Germinal center (tissue), 1 donor: ENCODE measurements around the gene RAB39B.
"Not testable (repeated sequence)": the region's sequence is repeated elsewhere in the genome, so short reads cannot be mapped to it uniquely, and the experiment has no call there.

ENCODE experiments used
- DNase-seq: peaks from one replicate; pipeline ENCODE4 v3.0.0; 2012; ENCODE audit warnings: mixed read lengths, low spot score

Gene RAB39B, protein sequence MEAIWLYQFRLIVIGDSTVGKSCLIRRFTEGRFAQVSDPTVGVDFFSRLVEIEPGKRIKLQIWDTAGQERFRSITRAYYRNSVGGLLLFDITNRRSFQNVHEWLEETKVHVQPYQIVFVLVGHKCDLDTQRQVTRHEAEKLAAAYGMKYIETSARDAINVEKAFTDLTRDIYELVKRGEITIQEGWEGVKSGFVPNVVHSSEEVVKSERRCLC

DNA sequence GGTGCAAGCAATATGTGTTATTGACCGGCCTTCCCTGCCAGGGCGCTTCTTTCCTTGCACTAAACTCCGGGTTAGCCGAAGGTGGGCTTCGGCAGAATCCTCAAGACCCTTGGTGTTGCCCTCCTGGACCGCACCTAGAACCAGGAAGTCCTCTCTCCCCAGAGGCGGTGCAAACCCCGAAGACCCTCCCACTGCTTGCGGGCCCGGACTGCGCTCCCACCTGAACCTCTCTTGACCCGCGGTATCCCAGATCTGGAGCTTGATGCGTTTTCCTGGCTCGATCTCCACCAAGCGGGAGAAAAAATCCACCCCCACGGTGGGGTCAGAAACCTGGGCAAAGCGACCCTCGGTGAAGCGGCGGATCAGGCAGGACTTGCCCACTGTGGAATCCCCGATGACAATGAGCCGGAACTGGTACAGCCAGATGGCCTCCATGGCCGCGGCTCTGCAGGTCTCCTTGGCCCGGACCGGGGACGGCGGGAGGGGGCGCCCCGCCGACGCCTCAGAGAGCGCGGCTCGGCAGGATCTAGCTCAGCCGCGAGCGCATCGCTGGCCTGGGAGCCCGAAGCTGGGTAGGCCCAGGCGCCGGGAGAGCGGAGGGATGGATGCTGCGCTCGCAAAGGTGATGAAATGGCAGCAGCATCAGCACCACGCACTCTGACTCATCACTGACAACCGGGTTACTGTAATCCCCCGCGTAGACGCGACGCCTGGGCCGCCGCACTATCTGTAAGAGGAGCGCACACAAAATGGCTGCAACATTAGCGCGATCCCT lies at the start of gene RAB39B:
RAB39B (minus strand) TSS at position 638 of the 775 bp plus-strand sequence; CDS start at position 435, 203 bp downstream.
- DNase-seq, result peak; percentile 31

DNA sequence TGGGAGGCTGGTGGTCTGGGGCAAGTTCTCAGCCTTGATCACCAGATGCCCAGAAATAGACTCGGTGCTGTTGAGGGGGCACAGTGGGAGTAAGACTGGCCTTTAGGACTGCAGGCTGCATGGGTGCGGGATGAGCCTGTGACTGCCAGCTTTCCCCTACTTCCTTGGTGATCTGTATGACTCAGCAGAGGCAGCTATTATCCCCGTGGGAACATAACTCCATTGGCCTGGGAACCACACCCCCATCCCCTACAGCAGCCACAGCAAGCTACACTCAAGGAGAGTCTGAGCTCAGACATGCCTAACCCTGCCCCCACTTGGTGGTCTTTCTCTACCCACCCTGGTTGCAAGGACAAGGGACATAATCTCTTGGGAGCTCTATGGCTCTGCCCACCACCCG lies 49.5 kb upstream of the RAB39B start:
- DNase-seq, result no peak

DNA sequence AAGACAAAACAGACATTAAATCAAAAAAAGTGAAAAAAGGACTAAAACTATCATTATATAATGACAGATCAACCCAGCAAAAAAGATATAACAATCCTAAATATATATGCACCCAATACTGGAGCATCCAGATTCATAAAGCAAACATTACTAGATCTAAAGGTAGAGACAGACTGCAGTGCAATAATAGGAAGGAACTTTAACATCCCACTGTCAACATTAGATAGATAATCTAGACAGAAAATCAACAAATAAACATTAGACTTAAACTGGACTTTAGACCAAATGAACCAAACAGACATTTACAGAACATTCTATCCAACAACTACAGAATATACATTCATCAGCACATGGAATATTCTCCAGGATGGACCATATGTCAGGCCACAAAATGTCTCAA lies 29.5 kb upstream of the RAB39B start:
- DNase-seq, result no peak

DNA sequence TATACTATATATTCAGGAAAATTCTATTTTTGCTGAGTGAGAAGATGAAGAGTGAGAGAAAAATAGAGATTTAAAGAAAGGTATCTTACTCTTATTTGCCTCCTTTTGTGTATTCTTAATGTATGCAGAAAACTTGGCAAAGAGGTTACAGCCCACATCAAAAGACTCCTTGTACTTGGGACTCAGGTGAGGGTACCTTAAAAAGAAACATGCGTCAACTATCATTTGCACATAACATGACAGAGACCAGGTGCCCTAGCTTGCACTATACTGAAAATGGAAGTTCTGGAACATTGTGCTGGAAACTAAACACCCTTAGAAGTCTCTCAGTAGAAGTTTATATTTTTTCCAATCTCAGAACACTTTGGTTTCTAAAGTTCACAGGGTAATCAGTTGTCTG lies 15.6 kb upstream of the RAB39B start:
- DNase-seq, result no peak

DNA sequence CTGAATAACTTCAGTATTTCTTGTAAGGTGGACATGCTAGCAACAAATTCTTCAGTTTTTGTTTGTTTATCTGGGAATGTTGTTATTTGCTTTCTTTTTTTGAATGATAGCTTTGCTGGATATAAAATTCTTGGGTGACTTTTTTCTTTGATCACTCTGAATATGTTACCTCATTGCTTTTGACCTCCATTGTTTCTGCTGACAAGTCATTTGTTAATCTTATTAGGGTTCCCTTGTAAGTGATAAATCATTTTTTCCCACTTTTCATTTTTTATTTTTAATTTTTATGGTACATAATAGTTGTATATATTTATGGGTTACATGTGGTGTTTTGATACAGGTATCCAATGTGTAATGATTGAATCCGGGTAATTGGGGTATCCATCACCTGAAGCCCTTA lies 6.7 kb upstream of the RAB39B start:
- DNase-seq, result no peak

DNA sequence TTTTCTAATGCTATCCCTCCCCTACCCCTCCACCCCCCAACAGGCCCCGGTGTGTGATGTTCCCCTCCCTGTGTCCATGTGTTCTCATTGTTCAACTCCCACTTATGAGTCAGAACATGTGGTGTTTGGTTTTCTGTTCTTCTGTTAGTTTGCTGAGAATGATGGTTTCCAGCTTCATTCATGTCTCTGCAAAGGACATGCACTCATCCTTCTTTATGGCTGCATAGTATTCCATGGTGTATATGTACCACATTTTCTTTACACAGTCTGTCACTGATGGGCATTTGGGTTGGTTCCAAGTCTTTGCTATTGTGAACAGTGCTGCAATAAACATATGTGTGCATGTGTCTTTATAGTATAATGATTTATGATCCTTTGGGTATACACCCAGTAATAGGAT lies 3.7 kb upstream of the RAB39B start:
- DNase-seq, result not testable (repeated sequence)

DNA sequence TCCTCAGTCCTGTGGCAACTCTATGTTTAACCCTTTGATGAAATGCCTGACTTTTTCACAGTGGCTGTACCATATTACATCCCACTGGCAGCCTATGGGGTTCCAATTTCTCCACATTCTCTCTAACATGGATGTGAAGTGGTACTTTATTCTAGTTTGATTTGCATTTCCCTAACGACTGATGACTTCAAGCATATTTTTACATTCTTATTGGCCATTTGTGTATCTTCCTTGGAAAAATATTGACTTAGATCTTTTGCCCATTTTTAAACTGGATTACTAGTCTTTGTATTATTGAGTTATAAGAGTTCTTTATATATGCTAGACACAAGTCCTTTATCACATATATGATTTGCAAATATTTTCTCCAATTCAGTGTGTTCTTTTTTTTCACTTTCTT lies 2.1 kb upstream of the RAB39B start:
- DNase-seq, result no peak

DNA sequence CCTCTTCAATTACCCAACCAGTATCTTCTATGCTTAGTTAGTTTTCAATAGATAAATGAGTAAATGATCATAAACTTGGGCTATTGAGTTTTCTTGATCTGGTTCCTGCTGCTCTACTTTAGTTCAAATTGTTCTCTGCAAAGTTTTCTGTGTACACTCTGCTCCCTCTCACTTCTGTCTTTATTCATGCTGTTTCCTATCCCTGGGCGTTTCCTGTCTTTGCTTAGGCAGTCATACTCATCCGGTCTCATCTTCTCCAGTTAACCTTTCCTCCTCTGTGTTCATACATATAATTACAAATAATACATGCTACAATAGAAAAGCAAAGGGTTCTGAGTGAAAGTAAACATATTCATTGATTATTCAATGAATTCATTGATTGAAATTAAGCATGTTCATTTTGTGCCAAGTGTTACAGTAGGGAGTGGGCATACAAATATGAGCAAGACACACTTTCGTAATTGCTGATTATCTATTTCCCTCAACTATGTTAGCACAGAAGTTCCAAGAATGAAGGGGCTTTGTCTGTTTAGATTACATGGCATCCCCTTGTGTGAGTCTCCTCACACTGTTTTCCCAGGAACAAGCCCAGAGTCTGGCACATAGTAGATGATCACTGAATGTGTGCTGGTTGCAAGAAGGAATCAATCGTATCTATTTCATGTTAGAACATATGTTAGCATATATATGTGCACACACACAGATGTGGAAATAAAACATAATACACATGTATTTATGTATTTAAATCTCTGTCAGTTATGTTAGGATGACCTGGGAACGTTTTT lies 1.1 kb downstream of the RAB39B start:
- DNase-seq, result no peak

DNA sequence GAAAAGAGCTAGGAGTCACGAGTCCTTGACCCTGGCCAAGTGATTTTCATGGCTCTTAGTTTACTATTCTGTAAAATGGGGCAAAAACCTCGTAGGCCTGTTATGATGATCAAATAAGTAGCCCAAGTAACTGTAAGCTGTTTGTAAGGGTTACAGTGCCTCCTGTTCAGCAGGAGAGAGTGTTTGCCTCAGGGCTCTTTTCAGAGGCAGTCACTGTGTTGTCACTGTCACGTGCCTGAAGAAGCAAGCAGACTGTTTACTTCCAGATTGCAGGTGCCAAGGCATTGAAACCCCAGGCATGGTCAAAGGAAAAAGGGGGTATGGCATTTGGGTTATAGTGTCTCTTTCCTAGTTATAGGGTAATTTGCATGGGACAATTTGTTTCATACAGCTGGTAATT lies 4.5 kb downstream of the RAB39B start:
- DNase-seq, result no peak

DNA sequence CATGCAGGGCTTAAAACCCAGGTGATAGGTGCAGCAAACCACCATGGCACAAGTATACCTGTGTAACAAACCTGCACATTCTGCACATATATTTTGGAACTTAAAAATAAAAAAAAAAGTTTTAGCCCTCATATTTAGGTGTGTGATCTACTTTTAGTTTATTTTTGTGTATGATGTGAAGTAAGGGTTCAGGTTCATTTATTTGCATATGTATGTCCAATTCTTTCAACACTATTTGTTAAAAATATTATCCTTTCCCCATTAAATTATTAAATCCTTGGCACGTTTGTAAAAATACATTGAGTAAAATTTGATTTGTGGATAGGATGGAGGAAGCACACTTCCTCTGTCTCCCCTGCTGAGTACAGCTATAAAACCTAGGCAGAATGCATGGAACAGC lies 12.9 kb downstream of the RAB39B start:
- no peak for DNase-seq

DNA sequence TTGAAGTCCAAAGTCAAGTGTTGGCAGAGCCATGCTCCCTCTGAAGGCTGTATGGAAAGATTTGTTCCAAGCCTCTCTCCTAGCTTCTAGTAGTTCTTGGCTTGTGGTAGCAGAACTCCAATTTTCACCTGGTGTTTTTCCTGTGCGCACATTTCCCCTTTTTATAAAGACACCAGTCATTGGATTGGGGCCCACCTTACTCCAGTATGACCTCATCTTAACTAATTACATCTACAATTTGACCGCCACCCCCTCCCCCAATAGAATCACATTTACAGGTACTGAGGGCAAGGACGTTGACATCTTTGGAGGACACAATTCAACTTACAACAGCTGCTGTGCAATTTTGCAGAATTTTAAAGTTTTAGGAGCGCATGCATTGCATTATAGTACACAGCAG lies 16.8 kb downstream of the RAB39B start:
- no peak for DNase-seq

DNA sequence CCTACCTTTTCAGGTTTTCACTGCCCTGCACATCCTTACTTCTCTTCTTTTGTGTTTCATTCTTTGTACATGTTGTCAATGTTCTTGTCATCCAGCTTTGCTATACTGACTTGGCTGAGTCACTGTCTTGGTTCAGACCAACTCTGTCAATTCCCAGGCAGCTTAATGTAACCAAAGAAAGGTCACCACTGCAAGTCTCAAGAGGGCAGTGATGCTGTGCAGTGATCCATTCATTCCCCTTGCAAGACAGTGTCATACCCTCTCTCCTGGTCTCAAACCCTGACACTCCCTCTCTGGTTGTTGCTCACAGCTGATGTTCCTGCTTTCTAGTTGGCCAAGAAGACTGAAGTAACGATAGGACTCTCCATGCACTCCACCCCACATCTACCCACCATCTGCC lies 17.5 kb downstream of the RAB39B start:
- no peak for DNase-seq

DNA sequence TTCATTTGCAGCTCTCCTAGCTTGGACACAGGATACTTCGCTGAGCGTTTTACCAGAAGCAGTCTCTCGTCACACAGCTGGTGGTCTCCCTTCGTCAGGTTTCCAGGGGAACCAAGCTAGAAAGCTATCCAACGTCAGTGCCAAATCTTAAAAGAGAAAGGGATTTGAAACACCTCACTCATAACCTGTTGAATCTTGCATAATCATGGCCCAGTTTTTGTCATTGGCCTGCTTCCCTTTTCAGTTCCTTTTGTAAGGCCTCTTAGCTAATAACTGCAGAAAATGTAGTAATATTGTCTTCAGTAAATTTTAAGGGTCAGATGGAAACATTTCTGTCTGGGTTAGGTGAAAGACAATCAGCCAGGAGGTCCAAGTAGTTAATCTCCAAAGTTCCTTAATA lies 22.0 kb downstream of the RAB39B start:
- DNase-seq, result no peak

DNA sequence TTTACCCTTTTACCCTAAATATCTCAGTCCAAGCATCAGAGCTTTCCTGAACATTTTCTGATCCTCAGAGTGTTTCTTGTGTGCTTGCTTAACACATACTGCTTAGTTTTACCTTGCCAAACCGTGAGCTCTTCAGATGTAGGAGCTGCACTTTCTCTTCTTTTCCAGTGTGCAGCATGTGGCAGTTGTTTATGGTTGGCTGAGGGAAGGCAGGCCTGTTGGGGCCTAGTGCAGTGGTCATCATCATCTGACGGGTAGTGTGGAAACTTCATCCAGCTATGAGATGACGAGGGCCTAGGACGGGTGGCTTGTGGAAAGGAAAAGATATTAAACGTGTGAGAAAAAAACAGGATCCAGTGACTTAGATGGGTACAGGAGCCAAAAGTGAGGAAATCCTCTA lies 26.6 kb downstream of the RAB39B start:
- DNase-seq, result no peak

DNA sequence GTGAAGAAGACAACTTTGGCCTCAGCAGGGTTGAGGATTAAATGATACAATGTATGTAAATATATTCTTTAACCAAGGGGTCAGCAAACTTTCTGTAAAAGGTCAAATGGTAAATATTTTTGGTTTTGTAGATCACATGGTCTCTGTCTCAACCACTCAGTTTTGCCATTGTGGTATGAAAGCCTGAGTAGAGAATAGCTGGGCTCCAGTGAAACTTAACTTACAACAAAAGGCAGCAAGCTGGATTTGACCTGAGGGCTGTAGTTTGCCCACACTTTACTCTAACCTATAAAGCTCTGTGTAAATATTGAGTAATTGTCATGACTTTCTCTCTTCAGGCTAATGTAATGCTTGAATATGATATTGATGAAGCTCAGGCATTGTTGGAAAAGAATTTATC lies 28.4 kb downstream of the RAB39B start:
- DNase-seq, result no peak

DNA sequence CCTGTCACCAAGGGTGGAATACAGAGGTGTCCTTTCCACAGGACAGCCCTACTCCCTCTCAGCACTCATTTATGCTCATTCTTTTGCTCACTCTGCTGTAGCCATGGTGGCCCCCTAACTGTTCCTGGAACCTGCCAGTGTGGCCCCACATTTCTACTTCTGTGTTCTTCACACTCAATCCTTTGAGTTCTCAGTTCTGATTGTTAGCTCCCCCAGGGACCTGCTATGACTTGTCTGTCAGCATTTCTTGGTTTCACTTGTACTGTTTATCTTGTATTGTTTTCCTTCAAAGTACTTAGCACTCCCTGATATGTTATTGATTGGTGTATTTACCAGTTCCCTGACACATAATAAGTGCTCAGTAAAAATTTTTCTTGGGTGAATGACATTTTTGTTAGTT lies 33.1 kb downstream of the RAB39B start:
- no peak for DNase-seq

DNA sequence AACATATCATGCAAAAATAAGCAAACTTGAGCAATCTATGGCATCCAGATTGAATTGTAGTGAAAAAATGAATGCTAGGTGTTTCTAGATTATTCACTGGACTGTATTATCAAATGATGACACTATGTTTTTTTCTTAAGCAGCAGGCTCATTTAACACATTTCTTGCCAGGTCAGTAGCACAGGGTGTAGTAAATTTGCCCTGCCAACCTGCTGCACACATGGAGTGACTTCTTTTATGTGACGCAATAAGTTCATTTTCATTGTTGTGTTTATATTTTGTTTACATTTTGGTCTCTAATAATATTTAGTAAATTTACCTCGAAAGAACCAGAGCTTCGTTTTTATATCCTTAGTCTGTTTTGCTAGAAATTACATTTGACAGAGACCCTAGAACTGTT lies 38.5 kb downstream of the RAB39B start:
- DNase-seq, result no peak

DNA sequence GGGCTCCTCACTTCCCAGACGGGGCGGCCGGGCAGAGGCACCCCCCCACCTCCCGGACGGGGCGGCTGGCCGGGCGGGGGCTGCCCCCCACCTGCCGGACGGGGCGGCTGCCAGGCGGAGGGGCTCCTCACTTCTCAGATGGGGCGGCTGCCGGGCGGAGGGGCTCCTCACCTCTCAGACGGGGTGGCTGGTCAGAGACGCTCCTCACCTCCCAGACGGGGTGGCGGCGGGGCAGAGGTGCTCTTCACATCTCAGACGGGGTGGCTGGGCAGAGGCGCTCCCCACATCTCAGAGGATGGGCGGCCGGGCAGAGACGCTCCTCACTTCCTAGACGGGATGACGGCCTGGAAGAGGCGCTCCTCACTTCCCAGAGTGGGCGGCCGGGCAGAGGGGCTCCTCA lies 40.5 kb downstream of the RAB39B start:
- DNase-seq, result not testable (repeated sequence)

DNA sequence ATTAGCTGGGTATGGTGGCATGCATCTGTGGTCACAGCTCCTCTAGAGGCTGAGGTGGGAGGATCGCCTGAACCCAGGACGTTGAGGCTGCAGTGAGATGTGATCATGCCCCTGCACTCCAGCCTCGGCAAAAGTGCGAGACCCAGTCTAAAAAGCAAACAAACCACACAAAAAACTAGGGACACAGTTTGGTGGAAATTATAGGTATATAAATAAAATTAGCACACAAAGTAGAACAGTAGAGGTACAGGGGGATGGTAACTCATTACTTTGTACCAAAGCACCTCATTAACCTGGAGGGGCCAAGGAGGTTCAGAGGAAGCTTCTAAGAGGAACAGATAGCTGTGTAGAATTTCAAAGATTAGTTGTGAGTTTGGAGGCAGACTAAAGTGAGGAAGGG lies 42.9 kb downstream of the RAB39B start:
- DNase-seq, result no peak

DNA sequence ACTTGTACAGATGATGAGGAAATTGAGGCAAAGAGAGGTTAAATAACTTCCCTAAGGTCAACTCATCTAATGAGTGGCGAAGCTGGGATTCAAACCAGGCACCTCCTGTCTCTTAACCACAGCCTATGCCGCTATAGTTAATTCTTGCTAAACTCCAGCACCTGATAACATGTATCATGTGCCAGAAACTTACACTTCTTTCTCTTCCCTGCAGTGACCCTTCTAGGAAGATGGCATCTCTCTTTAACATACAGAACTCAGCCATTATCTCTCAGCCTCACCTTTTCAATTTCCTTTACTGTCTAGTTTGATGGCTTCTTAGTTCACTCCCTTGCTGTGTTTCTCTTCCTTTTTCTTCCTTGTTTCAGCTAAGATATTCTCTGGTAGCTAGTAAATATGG lies 45.5 kb downstream of the RAB39B start:
- DNase-seq, result no peak

DNA sequence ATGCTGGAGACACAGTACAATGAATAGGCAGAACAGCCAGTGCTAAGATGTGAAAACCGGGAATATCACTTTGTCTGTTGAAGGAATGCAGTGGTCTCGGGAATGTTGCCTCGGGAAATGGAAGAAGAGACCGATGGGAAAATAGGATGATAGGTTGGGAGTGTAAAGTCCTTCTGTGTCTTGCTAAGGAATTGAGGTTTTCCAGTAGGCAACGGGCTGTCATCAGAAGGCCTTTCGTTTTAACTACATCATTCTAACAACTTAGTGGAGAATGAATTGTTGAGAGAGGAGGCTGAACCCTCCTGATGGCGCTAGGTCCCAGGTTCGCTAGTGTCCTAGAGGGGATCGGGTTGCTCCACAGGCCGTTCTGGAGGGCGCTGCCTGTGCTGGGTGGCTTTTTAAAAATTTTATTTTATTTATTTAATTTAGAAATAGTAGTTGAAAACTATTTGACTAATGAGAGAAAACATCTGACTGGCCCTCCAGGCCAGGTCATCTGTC lies 47.3 kb downstream of the RAB39B start:
- DNase-seq, result peak; percentile 1

DNA sequence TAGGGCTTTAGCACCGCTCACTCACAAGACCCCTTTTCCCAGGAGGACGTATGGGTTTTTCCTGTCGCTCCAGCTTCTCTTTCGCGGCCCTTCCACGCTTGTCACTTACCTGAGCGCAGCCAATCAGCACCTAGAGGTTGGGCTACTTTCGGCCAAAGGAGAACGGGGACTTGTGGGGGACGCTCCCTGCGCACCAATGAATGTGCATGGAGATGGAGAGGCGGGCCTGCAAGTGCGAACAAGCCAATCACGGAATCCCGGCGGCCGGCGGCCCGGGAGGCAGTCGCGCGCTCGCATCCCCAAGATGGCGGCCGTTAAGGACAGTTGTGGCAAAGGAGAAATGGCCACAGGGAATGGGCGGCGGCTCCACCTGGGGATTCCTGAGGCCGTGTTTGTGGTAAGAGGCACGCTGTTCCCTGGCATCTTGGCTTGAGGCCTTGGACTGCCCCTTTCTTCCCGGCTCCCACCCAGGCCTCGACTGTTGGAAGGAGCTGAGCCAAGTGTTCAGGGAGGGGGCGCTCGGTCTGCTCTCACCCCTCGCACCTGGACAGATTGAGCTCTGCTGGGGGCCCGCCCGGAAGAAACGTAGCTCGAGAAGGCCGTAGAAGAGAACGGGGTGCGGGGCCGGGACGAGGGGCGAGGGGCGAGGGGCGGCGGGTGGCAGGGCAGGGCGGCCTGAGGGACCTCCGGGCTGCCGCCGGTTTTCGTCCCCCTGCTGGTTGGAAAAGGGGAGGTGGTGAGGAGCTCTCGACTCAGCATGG lies 47.9 kb downstream of the RAB39B start, which contains the start of gene VBP1:
VBP1 (plus strand) TSS at position 282 of the 761 bp plus-strand sequence; CDS start at position 305, 23 bp downstream.
- DNase-seq, result peak; percentile 91
